Jurkat, Clone E6-1 (cell line): ENCODE measurements around the gene TBC1D22A.

Experiments used
- DNase-seq: peaks from one replicate; pipeline ENCODE4 v3.0.0-alpha.2; 2011; ENCODE audit warnings: low read depth, low spot score
- H3K4me3 ChIP-seq: 2 replicates; pipeline ENCODE4 v1.5.1; 2011; ENCODE audit warnings: mild to moderate bottlenecking, low read length, control low read depth, moderate library complexity

The TBC1D22A gene

GRCh38 chr22:47148510-47148909 lies 386.1 kb downstream of the TBC1D22A start:
- H3K4me3 ChIP-seq: no peak overlapping the region

GRCh38 chr22:47148956-47149728 lies 386.7 kb downstream of the TBC1D22A start:
- no peak overlapping the region for H3K4me3 ChIP-seq
- no peak for DNase-seq

More at GRCh38 chr22:47148510-47148909, 386.1 kb downstream of the TBC1D22A start:
- DNase-seq: no peak

GRCh38 chr22:47149976-47150375 lies 387.5 kb downstream of the TBC1D22A start:
- no peak for DNase-seq
- H3K4me3 ChIP-seq: no peak overlapping the region

DNA sequence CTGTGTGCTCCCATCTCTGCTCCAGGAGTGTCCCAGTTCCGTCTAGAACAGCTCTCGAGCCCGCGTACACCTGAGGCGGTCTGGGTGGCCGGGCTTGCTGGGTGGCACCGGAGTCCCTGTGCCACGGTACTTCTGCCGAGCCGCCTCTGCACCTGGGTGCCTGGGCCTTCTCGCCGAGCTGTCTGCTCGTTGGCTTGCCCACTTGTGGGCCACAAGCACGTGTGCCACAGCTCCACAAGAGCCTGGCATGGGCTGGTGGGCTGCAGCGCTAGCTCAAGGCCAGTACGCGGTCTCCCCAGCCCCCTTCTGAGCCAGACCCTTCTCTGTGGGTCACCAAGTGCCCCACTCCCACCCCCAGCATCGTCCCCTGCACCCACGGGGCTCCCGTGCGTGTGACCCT lies 388.0 kb downstream of the TBC1D22A start:
- H3K4me3 ChIP-seq: no peak overlapping the region
- DNase-seq: no peak

DNA sequence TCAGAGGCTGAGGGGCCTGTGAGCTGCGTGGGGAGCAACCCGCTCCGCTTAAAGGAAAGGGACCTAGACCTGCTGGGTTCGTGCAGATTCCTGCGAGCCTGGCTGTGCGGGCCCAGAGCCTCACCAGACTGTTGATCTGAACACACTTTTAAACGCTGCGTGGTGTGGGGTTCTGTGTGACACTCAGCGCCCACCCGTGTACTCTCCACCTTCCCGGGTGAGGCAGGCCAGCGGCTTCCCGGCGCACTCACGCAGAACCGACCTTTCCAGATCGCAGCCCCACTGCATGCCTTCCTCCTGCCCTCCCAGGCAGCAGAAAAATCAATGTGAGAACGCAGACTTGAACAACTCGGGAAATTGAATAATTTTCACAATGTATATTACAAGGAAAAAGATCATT lies 388.6 kb downstream of the TBC1D22A start:
- DNase-seq: no peak
- no peak overlapping the region for H3K4me3 ChIP-seq

DNA sequence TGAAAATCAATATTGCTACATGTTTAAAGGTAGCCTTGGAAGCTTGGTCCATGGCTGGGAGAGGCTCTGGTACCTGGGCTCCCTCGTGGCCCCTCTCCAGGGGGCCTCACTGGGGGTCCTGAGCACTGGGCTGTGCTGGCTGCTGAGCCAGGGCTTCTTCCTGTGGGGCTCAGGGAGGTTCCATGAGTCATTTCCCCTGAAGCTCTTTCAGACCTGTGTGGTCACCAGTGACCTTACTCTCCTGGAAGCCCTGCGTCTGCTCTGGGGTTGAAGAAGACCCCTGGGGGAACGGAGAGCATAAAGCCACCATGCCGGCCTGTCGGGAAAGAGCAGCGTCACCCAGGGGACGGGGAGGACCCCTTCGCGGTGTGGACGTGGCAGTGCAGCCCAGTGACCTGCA lies 389.0 kb downstream of the TBC1D22A start:
- no peak for DNase-seq
- no peak overlapping the region for H3K4me3 ChIP-seq

DNA sequence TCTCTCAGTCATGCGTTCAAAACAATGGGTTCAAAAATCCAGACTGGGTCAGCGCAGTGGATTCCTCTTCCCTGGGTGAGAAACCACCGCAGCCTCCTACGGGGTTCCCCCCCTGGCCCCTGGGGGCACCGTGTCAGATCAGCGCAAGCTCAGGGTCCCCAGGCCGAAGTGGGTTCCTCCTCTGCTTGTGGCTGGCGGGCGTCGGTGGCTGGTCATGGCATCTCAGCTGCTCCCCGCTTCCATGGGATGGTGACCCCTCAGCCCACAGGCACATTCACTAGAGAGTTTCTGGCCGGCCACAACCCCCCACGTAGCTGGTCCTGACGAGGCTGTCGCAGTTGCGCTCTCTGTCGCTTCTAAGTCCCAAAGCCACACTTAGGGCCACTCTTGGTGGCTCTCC lies 389.8 kb downstream of the TBC1D22A start:
- no peak for DNase-seq
- H3K4me3 ChIP-seq: no peak overlapping the region

DNA sequence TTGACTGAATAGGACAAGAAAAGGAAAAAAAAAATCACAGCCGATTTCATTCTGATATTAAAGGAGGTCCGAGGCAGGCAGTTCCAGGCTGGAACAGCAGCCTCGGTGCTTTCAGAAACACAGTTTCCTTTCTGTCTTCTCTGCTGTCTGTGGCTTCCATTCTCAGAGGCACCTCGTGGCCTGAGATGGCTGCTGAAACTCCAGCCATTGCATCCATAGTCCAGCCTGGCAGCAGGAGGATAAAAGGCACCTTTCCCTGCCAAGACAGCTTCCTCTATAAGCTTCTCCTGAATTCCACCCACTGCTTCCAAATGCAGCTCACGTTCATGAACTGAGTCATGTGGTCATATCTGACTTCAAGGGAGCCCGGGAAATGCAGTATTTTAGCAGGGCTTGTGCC lies 390.5 kb downstream of the TBC1D22A start:
- H3K4me3 ChIP-seq: no peak overlapping the region
- no peak for DNase-seq

GRCh38 chr22:47153854-47154525 lies 391.5 kb downstream of the TBC1D22A start:
- no peak for DNase-seq
- H3K4me3 ChIP-seq: no peak overlapping the region

DNA sequence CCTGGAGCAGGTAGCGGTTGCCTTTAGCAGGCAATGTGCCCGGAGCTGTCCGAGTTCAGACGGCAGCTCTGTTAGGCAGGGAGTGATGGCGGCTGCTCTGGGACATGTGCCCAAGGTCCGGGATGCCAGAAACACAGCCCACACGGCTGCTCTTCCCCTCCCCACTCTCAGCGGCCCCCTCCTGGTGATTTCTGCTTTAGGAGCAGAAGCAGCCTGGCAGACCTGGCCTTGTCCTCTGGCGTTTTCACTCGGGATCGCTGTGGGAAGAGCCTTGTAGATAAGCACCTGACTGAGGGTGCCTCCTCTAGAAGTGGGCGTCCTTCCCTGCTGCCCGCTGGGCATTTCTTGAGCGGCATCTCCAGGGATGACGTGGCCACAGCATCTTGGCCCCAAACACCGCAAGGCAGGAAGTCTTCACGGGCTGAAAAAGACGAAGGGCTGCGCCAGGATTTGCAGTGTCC lies 392.2 kb downstream of the TBC1D22A start:
- DNase-seq: no peak
- no peak overlapping the region for H3K4me3 ChIP-seq

- no peak overlapping the region for H3K4me3 ChIP-seq
- no peak for DNase-seq
Measured at GRCh38 chr22:47155131-47155885, 392.9 kb downstream of the TBC1D22A start.

DNA sequence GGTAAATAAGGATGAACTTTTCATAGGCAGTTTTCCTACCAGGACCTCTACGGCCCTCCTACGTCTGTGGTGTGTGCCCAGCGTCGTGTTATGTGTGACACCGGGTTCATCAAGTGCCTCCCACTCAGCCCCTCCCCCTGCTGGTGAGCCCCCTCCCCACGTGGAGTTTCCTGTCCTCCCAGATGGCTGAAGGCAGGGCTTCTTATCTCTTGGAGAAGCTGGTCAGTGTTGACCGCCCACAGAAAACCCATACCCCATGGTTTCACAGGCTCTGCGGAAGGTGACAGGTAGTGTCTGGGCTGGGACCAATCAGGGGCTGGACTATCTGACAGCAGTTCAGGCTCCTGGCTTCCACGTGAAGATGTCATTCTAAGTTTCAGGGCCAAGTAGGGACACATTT lies 393.5 kb downstream of the TBC1D22A start:
- DNase-seq: no peak
- no peak overlapping the region for H3K4me3 ChIP-seq

- DNase-seq: no peak
- H3K4me3 ChIP-seq: no peak overlapping the region
Measured at GRCh38 chr22:47156352-47157092, 394.1 kb downstream of the TBC1D22A start.

- DNase-seq: no peak
- H3K4me3 ChIP-seq: no peak overlapping the region
Measured at GRCh38 chr22:47157093-47157420, 394.6 kb downstream of the TBC1D22A start.

DNA sequence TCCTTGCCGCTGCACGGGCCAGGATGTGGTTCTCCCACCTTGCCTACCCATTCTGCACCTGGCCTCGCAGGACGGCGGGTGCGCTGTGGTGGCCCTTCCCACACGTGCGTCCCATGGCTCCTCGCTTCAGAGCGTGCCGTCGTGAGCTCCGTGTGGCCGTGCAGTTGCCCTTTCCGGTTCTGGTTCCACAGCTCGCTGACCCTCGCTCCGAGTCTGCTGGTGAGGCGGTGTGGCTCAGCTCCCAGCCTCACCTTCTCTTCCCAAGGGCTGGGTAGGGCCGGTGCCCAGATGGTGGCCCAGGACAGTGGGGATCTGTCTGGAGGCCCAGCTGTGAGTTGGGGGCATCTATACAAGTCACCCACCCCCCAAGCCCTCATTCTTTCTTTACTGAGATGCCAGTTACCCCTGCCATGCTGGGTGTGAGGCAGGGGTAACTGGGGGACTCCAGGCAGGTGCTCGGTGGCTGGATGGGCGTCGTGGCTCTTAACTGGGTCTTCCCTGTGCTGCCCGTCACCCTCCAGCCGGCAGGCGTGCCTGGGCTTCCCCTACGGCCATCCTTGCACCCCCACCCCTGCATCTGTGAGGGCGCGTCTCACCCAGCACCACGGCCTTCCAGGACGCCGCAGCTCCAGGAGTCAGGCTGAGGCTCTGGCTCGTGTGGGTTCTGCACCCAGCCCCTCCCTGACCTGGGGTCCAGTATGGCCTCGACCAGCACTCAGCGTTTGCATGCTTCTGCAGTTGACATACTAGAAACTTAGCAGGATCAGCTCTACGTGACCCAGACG lies 395.2 kb downstream of the TBC1D22A start:
- DNase-seq: no peak
- H3K4me3 ChIP-seq: no peak overlapping the region

- no peak for DNase-seq
- no peak overlapping the region for H3K4me3 ChIP-seq
Measured at GRCh38 chr22:47158457-47158856, 396.0 kb downstream of the TBC1D22A start.

DNA sequence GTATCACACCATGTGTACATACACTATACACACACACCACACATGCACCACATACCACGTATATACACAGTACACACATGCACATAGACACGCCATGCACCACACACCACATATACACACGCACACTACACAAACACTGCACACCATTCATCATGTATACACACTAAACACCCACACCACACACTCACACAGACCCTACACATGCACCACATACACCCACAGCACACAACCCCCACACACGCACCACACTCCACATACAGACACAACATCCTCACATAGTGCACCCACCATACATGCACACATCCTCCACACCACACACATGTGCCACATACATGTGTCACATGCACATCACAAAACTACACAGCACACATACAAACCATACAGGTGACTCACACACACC lies 397.1 kb downstream of the TBC1D22A start:
- no peak for DNase-seq

DNA sequence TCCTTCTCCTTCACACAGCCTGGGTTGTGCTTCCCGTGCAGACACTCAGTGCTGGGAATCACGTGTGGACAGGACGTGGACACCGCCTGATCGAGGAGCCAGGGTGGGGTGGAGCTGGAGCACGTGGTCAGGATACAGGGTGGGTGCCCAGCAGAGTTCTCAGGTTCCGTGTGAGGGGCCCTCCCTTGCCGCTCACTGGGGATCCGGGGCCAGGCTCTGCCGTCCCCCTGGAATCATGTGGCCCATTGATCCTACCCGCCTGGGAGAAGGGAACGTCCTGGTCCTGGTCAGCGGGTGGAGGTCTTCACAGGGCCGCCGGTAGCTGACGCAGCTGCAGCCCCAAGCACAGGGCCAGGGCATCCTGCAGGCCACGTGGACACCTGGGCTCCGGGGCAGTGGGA lies 397.7 kb downstream of the TBC1D22A start:
- no peak for DNase-seq
- H3K4me3 ChIP-seq: no peak overlapping the region

More for the DNA sequence above, 397.1 kb downstream of the TBC1D22A start:
- H3K4me3 ChIP-seq: no peak overlapping the region
